GM23338 (cell line): ENCODE data around the gene PSD4. TPM values are rescaled to one million over a fixed set of nuclear protein-coding genes. Genes with fewer than 3 reads are reported as not detected.

Experiments
- ATAC-seq: fragments of 200-7000 bp; cut with Tn5 transposase; 3 replicates; pipeline ENCODE4 v1.9.1; 2020
- DNase-seq: peaks from one replicate; pipeline ENCODE4 v3.0.0-alpha.2; 2015; ENCODE audit warnings: low spot score
- H2AFZ ChIP-seq: fragments of 200-600 bp; sonication (generic); 2 replicates; pipeline ENCODE4 v1.8.0; 2016; ENCODE audit warnings: antibody characterized with exemption, mild to moderate bottlenecking, moderate library complexity
- H3F3A ChIP-seq: fragments of 200-600 bp; sonication (generic); replicated peaks from 2 replicates; pipeline ENCODE4 v1.8.0; 2017; ENCODE audit warnings: antibody characterized with exemption, mixed run types, low read depth
- H3K27ac ChIP-seq: fragments of 200-600 bp; sonication (generic); 2 replicates; pipeline ENCODE4 v1.6.1; 2016; ENCODE audit warnings: low read depth
- H3K27me3 ChIP-seq: fragments of 200-600 bp; sonication (generic); 2 replicates; pipeline ENCODE4 v1.8.0; 2016; ENCODE audit warnings: mild to moderate bottlenecking, mixed run types, moderate library complexity; ENCODE audit not compliant: insufficient read depth
- H3K36me3 ChIP-seq: fragments of 200-600 bp; sonication (generic); 2 replicates; pipeline ENCODE4 v1.8.0; 2016; ENCODE audit warnings: mild to moderate bottlenecking; ENCODE audit not compliant: insufficient read depth
- H3K4me1 ChIP-seq: fragments of 200-600 bp; sonication (generic); 2 replicates; pipeline ENCODE4 v1.8.0; 2016; ENCODE audit warnings: mild to moderate bottlenecking, moderate library complexity; ENCODE audit not compliant: insufficient read depth
- H3K4me2 ChIP-seq: fragments of 200-600 bp; sonication (generic); 2 replicates; pipeline ENCODE4 v1.7.1; 2017; ENCODE audit warnings: mixed run types
- H3K4me3 ChIP-seq: fragments of 200-600 bp; sonication (generic); 2 replicates; pipeline ENCODE4 v1.6.1; 2016; ENCODE audit warnings: mixed run types
- H3K79me2 ChIP-seq: fragments of 200-600 bp; sonication (generic); replicated peaks from 2 replicates; pipeline ENCODE4 v1.8.0; 2017; ENCODE audit warnings: mild to moderate bottlenecking; ENCODE audit not compliant: insufficient read depth
- H3K9me2 ChIP-seq: fragments of 200-600 bp; sonication (generic); 2 replicates; pipeline ENCODE4 v1.8.0; 2017; ENCODE audit not compliant: insufficient read depth
- H4K20me1 ChIP-seq: fragments of 200-600 bp; sonication (generic); replicated peaks from 2 replicates; pipeline ENCODE4 v1.8.0; 2017; ENCODE audit warnings: mild to moderate bottlenecking; ENCODE audit not compliant: insufficient read depth
- H3K27ac Mint-ChIP-seq: 2 replicates; pipeline ENCODE4 v1.8.0; 2020; ENCODE audit warnings: inconsistent platforms, mild to moderate bottlenecking, moderate library complexity, mixed read lengths
- H3K27me3 Mint-ChIP-seq: 3 replicates; pipeline ENCODE4 v1.8.0; 2022; ENCODE audit warnings: low read depth, mild to moderate bottlenecking, moderate library complexity, mixed read lengths, inconsistent platforms; ENCODE audit not compliant: insufficient read depth, poor library complexity
- H3K36me3 Mint-ChIP-seq: 3 replicates; pipeline ENCODE4 v1.8.0; 2021; ENCODE audit warnings: low read depth, mild to moderate bottlenecking, inconsistent platforms, moderate library complexity, mixed read lengths
- H3K4me1 Mint-ChIP-seq: 3 replicates; pipeline ENCODE4 v1.8.0; 2020; ENCODE audit warnings: mild to moderate bottlenecking, inconsistent platforms, mixed read lengths
- H3K4me3 Mint-ChIP-seq: 3 replicates; pipeline ENCODE4 v1.8.0; 2021; ENCODE audit warnings: moderate library complexity, mild to moderate bottlenecking, inconsistent platforms, mixed read lengths
- H3K9me3 Mint-ChIP-seq: 3 replicates; pipeline ENCODE4 v1.8.0; 2020; ENCODE audit warnings: moderate library complexity, mild to moderate bottlenecking, inconsistent platforms, mixed read lengths
- CTCF ChIP-seq, 2 experiments: fragments of 200-600 bp in 1 of 2; sonication (generic) in 1 of 2; conservative IDR thresholded peaks; 2 replicates each; pipeline versions ENCODE4 v1.5.1 to v1.6.1; 2016 to 2017; ENCODE audit warnings: antibody characterized with exemption in 2 of 2, low read depth in 2 of 2, mild to moderate bottlenecking in 2 of 2, moderate library complexity in 1 of 2
- ETS1 ChIP-seq: IDR thresholded peaks from 2 replicates; pipeline ENCODE4 v1.6.1; 2016; ENCODE audit warnings: antibody characterized with exemption
- EZH2phosphoT487 ChIP-seq: fragments of 200-600 bp; sonication (generic); IDR thresholded peaks from one replicate; pipeline ENCODE4 v1.8.1; 2018; ENCODE audit warnings: antibody characterized with exemption; ENCODE audit not compliant: unreplicated experiment
- JUNB ChIP-seq: IDR thresholded peaks from one replicate; pipeline ENCODE4 v1.6.1; 2016; ENCODE audit warnings: antibody characterized with exemption; ENCODE audit not compliant: unreplicated experiment
- NANOG ChIP-seq: IDR thresholded peaks from 2 replicates; pipeline ENCODE4 v1.6.1; 2016; ENCODE audit warnings: antibody characterized with exemption, borderline replicate concordance
- ZNF114 ChIP-seq: fragments of 250-450 bp; sonication (Bioruptor Pico); IDR thresholded peaks from 2 replicates; pipeline ENCODE4 v1.5.0; 2020; ENCODE audit warnings: mild to moderate bottlenecking, moderate library complexity
- polyA plus RNA-seq: library from polyadenylated mRNA; unstranded; fragments of >200 nt; fragmentation: Nextera tagmentation; extraction: Ambion mirVana; gene quantifications from 2 replicates; pipeline ENCODE4 v1.2.1, GENCODE V29; 2016
- total RNA-seq: library from RNA; depleted of rRNA; stranded (reverse); fragments of >200 nt; shearing (Covaris generic); gene quantifications from 2 replicates; pipeline ENCODE4 v1.2.3, GENCODE V29; 2014

The PSD4 gene
- total and polyA plus RNA-seq, 2 experiments from 2014 or later, result 0.06 to 0.66 TPM

GRCh38 chr2:113232740-113233139, 59.0 kb downstream of the PSD4 start:
- H3K4me3 Mint-ChIP-seq, result no peak overlapping the region
- ATAC-seq (no peak), DNase-seq (no peak)
- no peak overlapping the region for H2AFZ ChIP-seq
- no peak overlapping the region for H3K4me2 ChIP-seq
- no peak overlapping the region for H3K4me3 ChIP-seq
- peaks cover 2% of the 10 kb centered on the region for H3K27me3 Mint-ChIP-seq
- no peaks in the 10 kb centered on the region for H3K9me2 ChIP-seq
- no peaks in the 10 kb centered on the region for H3F3A ChIP-seq
- TF ChIP-seq ETS1, result no peak
- TF ChIP-seq ZNF114 (CRISPR knock-in tag), result no peak
- TF ChIP-seq JUNB, result no peak
- TF ChIP-seq EZH2phosphoT487, result no peak
- no peaks in the 10 kb centered on the region for H4K20me1 ChIP-seq
- H3K27ac ChIP-seq, result no peak overlapping the region
- no peaks in the 10 kb centered on the region for H3K36me3 Mint-ChIP-seq
- H3K9me3 Mint-ChIP-seq, result no peaks in the 10 kb centered on the region; the same call in 2 of the 3 replicates
- H3K79me2 ChIP-seq, result 0 out of 2 replicates have a peak, but pooled peaks cover 9% of the 10 kb centered on the region
- no peaks in the 10 kb centered on the region for H3K27me3 ChIP-seq
- H3K36me3 ChIP-seq, result no peaks in the 10 kb centered on the region
- no peak overlapping the region for H3K27ac Mint-ChIP-seq
- peaks cover 4% of the 10 kb centered on the region; the same call in 2 of the 3 replicates for H3K4me1 Mint-ChIP-seq
- no peaks in the 10 kb centered on the region; the same call in 1 of the 2 replicates for H3K4me1 ChIP-seq

GRCh38 chr2:113233593-113234550, 60.1 kb downstream of the PSD4 start:
- Histone ChIP-seq H3K4me3 (no peak overlapping the region), H2AFZ (no peak overlapping the region), H3K36me3 (no peaks in the 10 kb centered on the region), H3K9me2 (no peaks in the 10 kb centered on the region), H3K79me2 (0 out of 2 replicates have a peak, but pooled peaks cover 9% of the 10 kb centered on the region), H3K27me3 (no peaks in the 10 kb centered on the region), H3K4me2 (no peak overlapping the region), H3K27ac (no peak overlapping the region), H3F3A (no peaks in the 10 kb centered on the region), H3K4me1 (no peaks in the 10 kb centered on the region; the same call in 1 of the 2 replicates), H4K20me1 (no peaks in the 10 kb centered on the region)
- no peak for DNase-seq
- TF ChIP-seq CTCF (conservative IDR thresholded peaks at IDR 0.05; ENCODE audit: low read depth in 2 of 2) (0 out of 4 replicates have a peak, but pooled peaks have one; percentile 2 to 11), ZNF114 (CRISPR knock-in tag) (no peak), NANOG (no peak)
- Mint-ChIP-seq H3K27me3 (peaks cover 2% of the 10 kb centered on the region), H3K4me1 (peaks cover 4% of the 10 kb centered on the region; the same call in 2 of the 3 replicates), H3K9me3 (no peaks in the 10 kb centered on the region; the same call in 2 of the 3 replicates), H3K27ac (no peak overlapping the region), H3K36me3 (no peaks in the 10 kb centered on the region), H3K4me3 (no peak overlapping the region)
- ATAC-seq, result peak; percentile 53; the same call in 2 of the 3 replicates
